ENCODE data around the gene DOCK2.

Gene DOCK2

DNA sequence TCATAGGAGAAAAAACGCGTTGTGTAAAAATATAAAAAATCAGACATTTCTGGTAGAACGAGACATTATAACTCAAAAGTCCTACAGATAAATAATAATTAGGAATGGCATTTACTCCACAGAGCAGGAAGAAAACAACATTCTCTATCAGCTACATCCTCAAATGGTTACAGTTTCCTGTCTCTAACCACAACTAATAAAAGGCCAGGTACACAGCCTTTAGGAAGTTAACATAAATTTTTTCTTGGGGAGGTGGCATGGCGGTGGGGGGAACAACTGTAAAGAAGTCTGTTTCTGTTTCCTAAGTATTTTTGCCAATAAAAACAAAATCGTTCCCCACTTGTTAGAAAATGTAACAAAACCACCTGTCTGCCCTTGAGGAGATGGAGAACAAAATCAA, 298.7 kb downstream of the DOCK2 start:
- Histone ChIP-seq H3K27me3 (ENCODE audit: insufficient read depth, low read depth, severe bottlenecking) (peaks cover 78% of the 10 kb centered on the region), H3K27ac (no peak overlapping the region), H3K9me3 (ENCODE audit: severe bottlenecking) (no peaks in the 10 kb centered on the region), H3K36me3 (no peaks in the 10 kb centered on the region), H3K4me3 (ENCODE audit: low read depth, low read length) (no peak overlapping the region)
- DNase-seq: no peak
- TF ChIP-seq, protein P1, sequence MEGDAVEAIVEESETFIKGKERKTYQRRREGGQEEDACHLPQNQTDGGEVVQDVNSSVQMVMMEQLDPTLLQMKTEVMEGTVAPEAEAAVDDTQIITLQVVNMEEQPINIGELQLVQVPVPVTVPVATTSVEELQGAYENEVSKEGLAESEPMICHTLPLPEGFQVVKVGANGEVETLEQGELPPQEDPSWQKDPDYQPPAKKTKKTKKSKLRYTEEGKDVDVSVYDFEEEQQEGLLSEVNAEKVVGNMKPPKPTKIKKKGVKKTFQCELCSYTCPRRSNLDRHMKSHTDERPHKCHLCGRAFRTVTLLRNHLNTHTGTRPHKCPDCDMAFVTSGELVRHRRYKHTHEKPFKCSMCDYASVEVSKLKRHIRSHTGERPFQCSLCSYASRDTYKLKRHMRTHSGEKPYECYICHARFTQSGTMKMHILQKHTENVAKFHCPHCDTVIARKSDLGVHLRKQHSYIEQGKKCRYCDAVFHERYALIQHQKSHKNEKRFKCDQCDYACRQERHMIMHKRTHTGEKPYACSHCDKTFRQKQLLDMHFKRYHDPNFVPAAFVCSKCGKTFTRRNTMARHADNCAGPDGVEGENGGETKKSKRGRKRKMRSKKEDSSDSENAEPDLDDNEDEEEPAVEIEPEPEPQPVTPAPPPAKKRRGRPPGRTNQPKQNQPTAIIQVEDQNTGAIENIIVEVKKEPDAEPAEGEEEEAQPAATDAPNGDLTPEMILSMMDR (IDR thresholded peaks at IDR 0.05; ENCODE audit: low read depth, low read length): no peak

DNA sequence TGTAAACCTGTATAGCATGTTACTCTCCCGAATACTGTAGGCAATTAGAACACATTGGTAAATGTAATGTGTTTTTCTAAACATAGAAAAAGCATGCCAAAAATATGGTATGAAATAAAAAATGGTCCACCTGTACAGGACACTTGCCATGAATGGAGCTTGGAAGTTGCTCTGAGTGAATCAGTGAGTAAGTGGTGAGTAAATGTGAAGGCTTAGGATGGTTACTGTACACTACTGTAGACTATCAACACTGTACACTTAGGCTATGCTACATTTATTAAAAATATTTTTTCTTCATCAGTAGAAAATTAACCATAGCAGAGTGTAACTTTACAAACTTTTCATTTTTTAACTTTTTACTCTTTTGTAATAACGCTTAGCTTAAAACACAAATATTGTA, 301.4 kb downstream of the DOCK2 start:
- no peaks in the 10 kb centered on the region for H3K9me3 ChIP-seq (ENCODE audit: severe bottlenecking)
- no peaks in the 10 kb centered on the region for H3K36me3 ChIP-seq
- H3K27ac ChIP-seq: no peak overlapping the region
- TF ChIP-seq, protein P1 (IDR thresholded peaks at IDR 0.05; ENCODE audit: low read depth, low read length): no peak
- peaks cover 80% of the 10 kb centered on the region for H3K27me3 ChIP-seq (ENCODE audit: insufficient read depth, low read depth, severe bottlenecking)
- H3K4me3 ChIP-seq (ENCODE audit: low read depth, low read length): no peak overlapping the region
- DNase-seq: no peak

DNA sequence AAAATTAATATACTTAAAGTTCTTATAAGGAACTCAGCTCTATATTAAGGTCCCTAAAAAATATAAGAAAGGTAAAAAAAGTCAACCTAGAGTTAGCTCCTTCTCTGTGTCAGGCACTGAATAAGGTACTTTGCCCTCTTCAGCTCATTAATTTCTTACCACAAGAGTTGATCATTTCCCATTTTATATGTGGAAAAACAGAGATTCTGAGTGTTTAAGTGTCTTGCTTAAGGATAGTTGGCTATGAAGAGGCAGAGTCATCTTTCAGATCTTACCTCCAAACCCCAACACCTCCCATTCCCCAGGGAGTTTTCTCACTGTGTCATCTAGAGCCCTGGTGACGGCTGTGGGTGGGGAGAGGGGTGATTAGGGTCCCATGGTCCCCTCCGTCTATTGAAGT, 302.7 kb downstream of the DOCK2 start:
- no peaks in the 10 kb centered on the region for H3K36me3 ChIP-seq
- TF ChIP-seq, protein P1 (IDR thresholded peaks at IDR 0.05; ENCODE audit: low read depth, low read length): no peak
- H3K27ac ChIP-seq: no peak overlapping the region
- peaks cover 85% of the 10 kb centered on the region for H3K27me3 ChIP-seq (ENCODE audit: insufficient read depth, low read depth, severe bottlenecking)
- H3K4me3 ChIP-seq (ENCODE audit: low read depth, low read length): no peak overlapping the region
- no peak for DNase-seq
- H3K9me3 ChIP-seq (ENCODE audit: severe bottlenecking): no peaks in the 10 kb centered on the region

DNA sequence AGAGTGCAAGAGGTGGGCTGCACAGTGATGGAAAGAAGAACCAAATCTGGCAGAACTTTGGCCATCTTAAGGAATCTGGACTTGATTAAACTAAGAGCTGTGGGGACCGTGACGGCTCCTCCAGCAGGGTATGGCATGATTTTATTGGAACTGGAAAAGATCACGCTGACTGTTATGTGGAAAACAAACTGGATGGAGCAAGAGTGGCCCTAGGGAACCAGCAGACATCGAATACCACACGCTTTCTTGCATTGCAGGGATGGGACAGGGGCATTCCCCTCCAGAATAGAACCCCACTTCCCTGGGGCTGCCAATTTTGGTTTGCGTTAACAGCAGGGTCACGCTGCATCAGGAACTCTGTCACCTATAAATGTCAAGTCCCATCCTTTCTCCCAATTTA, 304.5 kb downstream of the DOCK2 start:
- H3K9me3 ChIP-seq (ENCODE audit: severe bottlenecking): no peaks in the 10 kb centered on the region
- peaks cover 83% of the 10 kb centered on the region for H3K27me3 ChIP-seq (ENCODE audit: insufficient read depth, low read depth, severe bottlenecking)
- TF ChIP-seq, protein P1 (IDR thresholded peaks at IDR 0.05; ENCODE audit: low read depth, low read length): no peak
- no peak overlapping the region for H3K27ac ChIP-seq
- no peak for DNase-seq
- no peaks in the 10 kb centered on the region for H3K36me3 ChIP-seq
- no peak overlapping the region for H3K4me3 ChIP-seq (ENCODE audit: low read depth, low read length)

DNA sequence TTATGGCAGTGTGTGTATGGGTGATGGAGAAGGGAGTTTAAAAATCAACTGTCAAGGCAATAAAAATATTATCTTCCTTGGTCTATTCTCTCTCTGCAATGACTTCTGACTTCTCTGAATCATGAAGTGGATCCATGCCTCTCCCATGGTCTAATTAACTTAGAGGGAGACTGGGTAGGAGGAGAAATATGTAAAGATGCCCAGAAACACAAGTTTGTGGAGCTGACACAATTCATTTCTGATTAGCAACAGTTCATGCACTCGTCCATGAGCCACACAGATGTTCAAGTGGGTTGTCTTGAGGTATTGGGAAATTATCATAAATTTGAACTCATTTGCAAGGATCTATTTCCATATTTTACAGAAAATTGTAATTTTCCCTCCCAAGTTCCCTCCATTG, 305.1 kb downstream of the DOCK2 start:
- H3K27ac ChIP-seq: no peak overlapping the region
- H3K27me3 ChIP-seq (ENCODE audit: insufficient read depth, low read depth, severe bottlenecking): peaks cover 82% of the 10 kb centered on the region
- H3K36me3 ChIP-seq: no peaks in the 10 kb centered on the region
- TF ChIP-seq, protein P1 (IDR thresholded peaks at IDR 0.05; ENCODE audit: low read depth, low read length): no peak
- H3K9me3 ChIP-seq (ENCODE audit: severe bottlenecking): no peaks in the 10 kb centered on the region
- no peak overlapping the region for H3K4me3 ChIP-seq (ENCODE audit: low read depth, low read length)
- no peak for DNase-seq

DNA sequence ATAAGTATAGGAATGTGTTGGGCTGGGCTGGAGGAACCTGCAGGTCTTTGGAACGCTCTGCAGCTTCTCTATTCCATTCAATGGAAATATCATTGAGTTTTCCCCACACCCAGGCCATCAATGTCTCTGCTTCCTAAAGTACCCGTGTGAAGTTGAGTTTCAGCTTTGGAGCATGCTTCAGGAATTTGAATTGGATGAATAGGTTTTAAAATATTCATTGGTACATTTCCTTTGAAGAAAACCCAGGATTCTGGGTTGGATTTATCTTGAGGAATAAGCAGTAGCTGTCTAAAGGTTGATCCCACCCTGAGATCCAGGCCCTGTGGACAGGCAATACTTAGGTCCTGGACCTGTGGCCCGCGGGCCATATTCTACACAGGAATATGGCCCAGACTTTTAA, 306.0 kb downstream of the DOCK2 start:
- Histone ChIP-seq H3K4me3 (ENCODE audit: low read depth, low read length) (no peak overlapping the region), H3K27me3 (ENCODE audit: insufficient read depth, low read depth, severe bottlenecking) (peaks cover 84% of the 10 kb centered on the region), H3K36me3 (no peaks in the 10 kb centered on the region), H3K9me3 (ENCODE audit: severe bottlenecking) (no peaks in the 10 kb centered on the region), H3K27ac (no peak overlapping the region)
- TF ChIP-seq, protein P1 (IDR thresholded peaks at IDR 0.05; ENCODE audit: low read depth, low read length): no peak
- DNase-seq: no peak
